SK-N-MC (cell line): Measurements from ENCODE around the gene ERP29.

Experiments used
- EZH2 ChIP-seq: fragments of 200-600 bp; sonication (generic); IDR thresholded peaks from one replicate; pipeline ENCODE4 v1.6.1; 2017; ENCODE audit warnings: antibody characterized with exemption
- POLR2AphosphoS5 ChIP-seq: IDR thresholded peaks from 2 replicates; pipeline ENCODE4 v1.6.1; 2012; ENCODE audit warnings: mild to moderate bottlenecking, low read depth, low read length, borderline replicate concordance

DNA sequence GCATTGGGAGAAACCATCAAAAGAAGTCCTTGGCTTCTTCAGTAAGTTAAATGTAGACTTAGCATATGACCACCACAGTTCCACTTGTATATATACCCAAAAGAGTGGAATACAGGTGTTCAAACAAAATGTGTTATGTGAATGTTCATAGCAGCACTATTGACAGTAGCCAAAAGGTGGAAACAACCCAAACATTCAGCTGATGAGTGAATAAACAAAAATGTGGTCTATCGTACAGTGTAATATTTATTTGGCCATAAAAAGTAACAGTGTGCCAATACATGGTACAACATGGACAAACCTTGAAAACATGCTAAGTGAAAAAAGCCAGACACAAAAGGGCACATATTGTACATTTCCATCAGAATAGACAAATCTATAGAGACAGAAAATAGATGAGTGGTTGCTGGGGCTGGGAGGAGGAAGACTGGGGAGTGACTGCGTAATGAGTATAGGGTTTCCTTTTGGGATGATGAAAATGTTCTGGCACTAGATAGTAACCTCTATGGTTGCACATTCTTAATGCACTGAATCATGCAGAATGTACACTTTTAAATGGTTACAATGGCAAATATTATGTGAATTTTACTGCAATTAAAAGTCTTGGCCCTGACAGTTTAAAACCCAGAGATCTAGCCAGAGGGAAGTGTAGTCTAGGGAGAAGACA, 5.5 kb downstream of the ERP29 start:
- TF ChIP-seq POLR2AphosphoS5 (no peak), EZH2 (no peak)
